GM12865 (cell line): ENCODE results near the gene HSF2BP.
"Not testable (repeated sequence)": the region's sequence is repeated elsewhere in the genome, so short reads cannot be mapped to it uniquely, and the experiment has no call there.

Experiments
- DNase-seq: peaks from one replicate; pipeline ENCODE4 v3.0.0; 2010; ENCODE audit warnings: low read depth
- H3K4me3 ChIP-seq: 2 replicates; pipeline ENCODE4 v1.5.1; 2011; ENCODE audit warnings: mild to moderate bottlenecking, low read depth, low read length, control low read depth
- TF ChIP-seq, protein P1 (sequence below): IDR thresholded peaks from 2 replicates; pipeline ENCODE4 v1.5.1; 2011; ENCODE audit warnings: low read length, control low read depth, low read depth, inconsistent platforms; ENCODE audit not compliant: insufficient read depth; ENCODE audit errors: missing control alignments

Gene HSF2BP

GRCh38 chr21:43686811-43687565, 27.7 kb upstream of the HSF2BP start:
- H3K4me3 ChIP-seq: no peak overlapping the region
- TF ChIP-seq, protein P1, sequence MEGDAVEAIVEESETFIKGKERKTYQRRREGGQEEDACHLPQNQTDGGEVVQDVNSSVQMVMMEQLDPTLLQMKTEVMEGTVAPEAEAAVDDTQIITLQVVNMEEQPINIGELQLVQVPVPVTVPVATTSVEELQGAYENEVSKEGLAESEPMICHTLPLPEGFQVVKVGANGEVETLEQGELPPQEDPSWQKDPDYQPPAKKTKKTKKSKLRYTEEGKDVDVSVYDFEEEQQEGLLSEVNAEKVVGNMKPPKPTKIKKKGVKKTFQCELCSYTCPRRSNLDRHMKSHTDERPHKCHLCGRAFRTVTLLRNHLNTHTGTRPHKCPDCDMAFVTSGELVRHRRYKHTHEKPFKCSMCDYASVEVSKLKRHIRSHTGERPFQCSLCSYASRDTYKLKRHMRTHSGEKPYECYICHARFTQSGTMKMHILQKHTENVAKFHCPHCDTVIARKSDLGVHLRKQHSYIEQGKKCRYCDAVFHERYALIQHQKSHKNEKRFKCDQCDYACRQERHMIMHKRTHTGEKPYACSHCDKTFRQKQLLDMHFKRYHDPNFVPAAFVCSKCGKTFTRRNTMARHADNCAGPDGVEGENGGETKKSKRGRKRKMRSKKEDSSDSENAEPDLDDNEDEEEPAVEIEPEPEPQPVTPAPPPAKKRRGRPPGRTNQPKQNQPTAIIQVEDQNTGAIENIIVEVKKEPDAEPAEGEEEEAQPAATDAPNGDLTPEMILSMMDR: no peak
- DNase-seq: no peak

- DNase-seq: no peak
- H3K4me3 ChIP-seq: no peak overlapping the region
Measured at GRCh38 chr21:43684424-43684823, 25.1 kb upstream of the HSF2BP start.

GRCh38 chr21:43681650-43682049, 22.4 kb upstream of the HSF2BP start:
- TF ChIP-seq, protein P1: no peak
- H3K4me3 ChIP-seq: no peak overlapping the region
- DNase-seq: no peak

More at GRCh38 chr21:43684424-43684823, 25.1 kb upstream of the HSF2BP start:
- TF ChIP-seq, protein P1: no peak

- not testable (repeated sequence) for DNase-seq, H3K4me3 ChIP-seq
Measured at GRCh38 chr21:43680421-43680820, 21.1 kb upstream of the HSF2BP start.

- no peak overlapping the region for H3K4me3 ChIP-seq
- DNase-seq: no peak
- TF ChIP-seq, protein P1: no peak
Measured at GRCh38 chr21:43679951-43680350, 20.7 kb upstream of the HSF2BP start.

GRCh38 chr21:43676391-43676790, 17.1 kb upstream of the HSF2BP start:
- no peak overlapping the region for H3K4me3 ChIP-seq
- TF ChIP-seq, protein P1: no peak

GRCh38 chr21:43675871-43676270, 16.6 kb upstream of the HSF2BP start:
- H3K4me3 ChIP-seq: no peak overlapping the region
- no peak for DNase-seq

More at GRCh38 chr21:43676391-43676790, 17.1 kb upstream of the HSF2BP start:
- no peak for DNase-seq

More at GRCh38 chr21:43675871-43676270, 16.6 kb upstream of the HSF2BP start:
- TF ChIP-seq, protein P1: no peak
